ENCODE measurements around the gene LRRC4C.

DNA sequence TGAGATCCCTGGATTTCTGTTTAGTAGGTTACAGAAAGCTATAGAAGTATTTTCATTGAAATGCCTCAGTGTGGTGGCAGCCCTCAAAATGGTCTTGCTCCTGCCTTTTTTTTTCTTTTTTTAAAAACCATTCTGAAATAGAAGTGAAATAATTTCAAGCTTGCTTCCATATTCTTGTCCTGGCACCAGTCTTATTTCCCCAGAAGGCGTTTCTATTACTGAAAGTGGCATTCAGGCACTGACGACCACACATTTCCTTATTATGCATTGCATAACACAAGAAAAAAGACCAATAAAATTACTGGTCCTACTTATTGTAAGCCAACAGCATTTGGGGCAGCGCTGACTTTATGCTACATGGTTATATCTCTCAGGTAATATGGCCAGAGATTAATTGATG lies 24.5 kb upstream of the LRRC4C start:
- TF ChIP-seq, protein P1, sequence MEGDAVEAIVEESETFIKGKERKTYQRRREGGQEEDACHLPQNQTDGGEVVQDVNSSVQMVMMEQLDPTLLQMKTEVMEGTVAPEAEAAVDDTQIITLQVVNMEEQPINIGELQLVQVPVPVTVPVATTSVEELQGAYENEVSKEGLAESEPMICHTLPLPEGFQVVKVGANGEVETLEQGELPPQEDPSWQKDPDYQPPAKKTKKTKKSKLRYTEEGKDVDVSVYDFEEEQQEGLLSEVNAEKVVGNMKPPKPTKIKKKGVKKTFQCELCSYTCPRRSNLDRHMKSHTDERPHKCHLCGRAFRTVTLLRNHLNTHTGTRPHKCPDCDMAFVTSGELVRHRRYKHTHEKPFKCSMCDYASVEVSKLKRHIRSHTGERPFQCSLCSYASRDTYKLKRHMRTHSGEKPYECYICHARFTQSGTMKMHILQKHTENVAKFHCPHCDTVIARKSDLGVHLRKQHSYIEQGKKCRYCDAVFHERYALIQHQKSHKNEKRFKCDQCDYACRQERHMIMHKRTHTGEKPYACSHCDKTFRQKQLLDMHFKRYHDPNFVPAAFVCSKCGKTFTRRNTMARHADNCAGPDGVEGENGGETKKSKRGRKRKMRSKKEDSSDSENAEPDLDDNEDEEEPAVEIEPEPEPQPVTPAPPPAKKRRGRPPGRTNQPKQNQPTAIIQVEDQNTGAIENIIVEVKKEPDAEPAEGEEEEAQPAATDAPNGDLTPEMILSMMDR (IDR thresholded peaks at IDR 0.05) = no peak
- TF ChIP-seq POLR2A (IDR thresholded peaks at IDR 0.05) = no peak
